Stimulated activated CD8-positive, alpha-beta memory T cell treated with anti-CD3 and anti-CD28 coated beads, Interleukin-2, amount 100 ng/mL, for 1 hour (primary cell): ENCODE data around the gene PCDHGA1.
A peak's percentile ranks its signal among the peaks of the same experiment; 100 is the strongest.
"Not testable (repeated sequence)": the region's sequence is repeated elsewhere in the genome, so short reads cannot be mapped to it uniquely, and the experiment has no call there.

ENCODE experiments used
- DNase-seq, 2 donors: peaks; one replicate each; pipeline ENCODE4 v3.0.0-alpha.2; 2020; ENCODE audit warnings: low read depth in 2 of 2

PCDHGA1 gene

DNA sequence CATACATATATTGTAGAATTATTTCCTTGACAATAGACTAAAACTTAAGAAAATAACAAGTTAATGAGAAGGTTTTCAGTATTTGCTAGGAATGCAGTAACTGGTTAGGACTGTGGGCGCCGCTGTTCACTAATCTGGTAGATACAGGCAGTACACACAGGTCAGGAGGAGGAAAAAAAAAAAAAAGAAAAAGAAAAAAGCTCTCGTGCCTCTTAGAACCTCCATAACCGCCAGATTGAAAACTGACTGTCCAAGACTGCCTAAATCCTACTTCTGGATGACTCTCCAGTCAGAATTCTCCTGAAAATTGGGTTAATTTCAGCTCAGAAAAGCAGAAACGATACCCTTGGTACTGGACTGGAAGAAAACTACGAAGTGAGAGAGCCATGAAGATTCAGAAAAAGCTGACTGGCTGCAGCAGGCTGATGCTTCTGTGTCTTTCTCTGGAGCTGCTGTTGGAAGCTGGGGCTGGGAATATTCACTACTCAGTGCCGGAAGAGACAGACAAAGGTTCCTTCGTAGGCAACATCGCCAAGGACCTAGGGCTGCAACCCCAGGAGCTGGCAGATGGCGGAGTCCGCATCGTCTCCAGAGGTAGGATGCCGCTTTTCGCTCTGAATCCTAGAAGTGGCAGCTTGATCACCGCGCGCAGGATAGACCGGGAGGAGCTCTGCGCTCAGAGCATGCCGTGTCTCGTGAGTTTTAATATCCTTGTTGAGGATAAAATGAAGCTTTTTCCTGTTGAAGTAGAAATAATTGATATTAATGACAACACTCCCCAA, at the start of gene PCDHGA1:
TSS of gene PCDHGA1 (plus strand) at position 216 of the 782 bp plus-strand sequence.
- no peak for DNase-seq

- no peak for DNase-seq
Measured at GRCh38 chr5:141298376-141298775, 31.9 kb upstream of the PCDHGA1 start.

GRCh38 chr5:141303756-141304155, 26.6 kb upstream of the PCDHGA1 start, which contains the start of gene SLC25A2:
Gene SLC25A2, minus strand, starts transcription at chr5:141304049. Its CDS starts 184 bp downstream, at chr5:141303865.
- DNase-seq: no peak

- DNase-seq: no peak
Measured at GRCh38 chr5:141306630-141307029, 23.7 kb upstream of the PCDHGA1 start.

GRCh38 chr5:141313711-141314110, 16.6 kb upstream of the PCDHGA1 start:
- DNase-seq: no peak

GRCh38 chr5:141316963-141317362, 13.4 kb upstream of the PCDHGA1 start:
- not testable (repeated sequence) for DNase-seq

GRCh38 chr5:141319202-141319601, 11.1 kb upstream of the PCDHGA1 start:
- DNase-seq: no peak

DNA sequence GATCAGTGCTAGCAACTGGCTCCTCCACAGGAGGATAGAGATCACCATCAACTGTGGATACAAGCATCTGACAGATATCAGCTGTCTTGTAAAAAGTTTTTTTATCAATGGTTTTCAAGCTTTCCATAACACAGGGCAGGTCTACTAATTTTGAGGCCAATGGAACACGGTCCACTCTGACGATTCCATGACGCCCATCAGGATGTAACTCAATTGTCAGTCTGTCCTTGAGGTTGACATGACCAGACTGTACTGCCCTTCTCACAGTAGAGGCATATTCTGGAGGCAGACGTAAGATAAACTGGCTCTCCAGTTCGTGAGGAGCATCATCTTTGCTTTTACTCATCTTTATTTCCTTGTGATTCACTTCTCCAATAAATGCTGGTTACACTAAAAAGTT, 10.6 kb upstream of the PCDHGA1 start:
- no peak for DNase-seq

GRCh38 chr5:141320225-141321169, 9.8 kb upstream of the PCDHGA1 start, which contains the start of gene TAF7:
Gene TAF7, minus strand, starts transcription at chr5:141320784. Its CDS starts 740 bp downstream, at chr5:141320044.
- DNase-seq: peak; percentile 85 to 90

- no peak for DNase-seq
Measured at GRCh38 chr5:141322261-141322660, 8.1 kb upstream of the PCDHGA1 start.

DNA sequence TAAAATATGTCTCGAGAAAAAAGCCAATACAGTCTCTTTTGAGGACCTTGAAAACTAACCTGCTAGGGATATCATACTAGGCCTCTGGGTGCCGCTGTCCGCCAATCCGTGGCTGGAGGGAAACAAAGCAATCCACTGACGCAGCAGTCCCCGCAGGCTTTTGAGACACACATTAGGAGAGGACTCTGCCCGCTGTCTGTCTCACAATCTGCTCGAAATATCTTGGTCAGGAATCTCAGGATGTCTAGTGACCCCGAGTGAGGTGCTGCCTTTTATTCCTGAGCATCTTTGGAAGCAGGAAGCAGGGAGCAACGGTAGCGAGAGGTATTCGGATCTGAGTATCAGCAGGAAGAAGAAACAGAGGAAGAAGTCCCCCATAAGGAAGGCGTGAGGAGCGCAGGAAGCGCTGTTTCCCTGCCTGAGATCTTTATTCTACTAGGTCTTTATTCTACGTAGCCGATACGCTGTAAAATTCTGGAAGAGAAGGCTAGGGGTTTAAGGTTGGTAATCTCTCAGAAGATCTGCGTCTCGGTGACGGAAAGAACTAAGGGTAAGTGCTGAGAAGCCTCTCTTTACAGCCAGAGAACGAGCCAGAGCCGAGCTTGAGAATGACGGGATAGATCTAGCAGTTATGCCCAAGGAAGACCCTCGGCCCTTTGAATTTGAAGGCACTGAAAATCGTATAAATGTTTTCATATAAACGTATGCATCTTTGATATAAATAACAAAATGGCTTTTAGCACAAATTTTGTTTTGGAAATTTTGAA, 4.0 kb upstream of the PCDHGA1 start:
- DNase-seq: peak; percentile 31 to 43

DNA sequence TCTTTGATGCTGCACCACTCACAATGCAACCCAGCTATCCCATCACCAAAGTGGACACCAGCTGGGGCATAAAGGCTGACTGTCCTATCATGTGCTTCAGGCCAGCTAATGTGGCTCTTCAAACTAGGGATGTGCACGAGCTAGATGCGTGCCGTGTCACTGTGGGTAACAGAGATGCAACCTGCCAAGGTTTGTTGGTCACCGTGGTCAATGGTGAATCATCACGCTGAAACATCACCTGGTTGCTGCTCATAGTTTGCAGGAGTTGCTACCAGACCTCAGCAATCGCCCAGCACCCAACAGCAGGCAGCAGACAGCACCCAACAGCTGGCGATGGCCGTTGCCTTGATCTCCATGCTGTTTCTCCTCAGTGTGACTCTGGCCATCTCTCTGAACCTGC, 2.1 kb upstream of the PCDHGA1 start:
- no peak for DNase-seq

DNA sequence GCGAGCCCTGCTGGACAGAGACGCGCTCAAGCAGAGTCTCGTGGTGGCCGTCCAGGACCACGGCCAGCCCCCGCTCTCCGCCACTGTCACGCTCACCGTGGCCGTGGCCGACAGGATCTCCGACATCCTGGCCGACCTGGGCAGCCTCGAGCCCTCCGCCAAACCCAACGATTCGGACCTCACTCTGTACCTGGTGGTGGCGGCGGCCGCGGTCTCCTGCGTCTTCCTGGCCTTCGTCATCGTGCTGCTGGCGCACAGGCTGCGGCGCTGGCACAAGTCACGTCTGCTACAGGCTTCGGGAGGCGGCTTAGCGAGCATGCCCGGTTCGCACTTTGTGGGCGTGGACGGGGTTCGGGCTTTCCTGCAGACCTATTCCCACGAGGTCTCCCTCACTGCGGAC, 2.3 kb downstream of the PCDHGA1 start:
- DNase-seq: not testable (repeated sequence)

DNA sequence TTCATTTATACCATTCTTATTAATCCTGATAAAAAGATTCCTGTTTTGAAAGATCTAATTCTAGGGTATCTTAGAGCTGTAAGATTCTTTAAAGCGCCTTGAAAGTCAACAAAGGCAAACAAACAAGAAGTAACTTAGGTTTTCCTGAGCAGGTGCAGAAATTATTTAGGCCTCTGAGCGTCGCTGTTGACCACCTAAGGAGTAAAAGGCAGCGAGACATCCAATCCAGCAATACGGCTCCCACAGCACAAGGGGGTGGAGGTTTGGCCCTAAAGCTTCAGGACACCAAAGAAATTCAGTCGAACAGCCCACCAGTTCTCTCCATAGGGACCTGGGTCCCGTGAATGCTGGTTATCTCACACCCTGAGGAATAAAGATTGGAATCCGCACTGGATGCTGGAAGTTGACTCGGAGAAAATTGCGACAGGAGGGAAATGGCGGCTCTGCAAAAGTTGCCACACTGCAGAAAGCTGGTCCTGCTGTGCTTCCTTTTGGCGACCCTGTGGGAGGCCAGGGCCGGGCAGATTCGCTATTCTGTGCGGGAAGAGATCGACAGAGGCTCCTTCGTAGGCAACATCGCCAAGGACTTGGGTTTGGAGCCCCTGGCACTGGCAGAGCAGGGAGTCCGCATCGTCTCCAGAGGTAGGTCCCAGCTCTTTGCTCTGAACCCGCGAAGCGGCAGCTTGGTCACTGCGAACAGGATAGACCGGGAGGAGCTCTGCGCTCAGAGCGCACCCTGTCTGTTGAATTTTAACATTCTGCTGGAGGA, 8.4 kb downstream of the PCDHGA1 start, which contains the start of gene PCDHGA2:
TSS of gene PCDHGA2 (plus strand) at position 223 of the 769 bp plus-strand sequence.
- DNase-seq: no peak

- not testable (repeated sequence) for DNase-seq
Measured at GRCh38 chr5:141340781-141341354, 10.6 kb downstream of the PCDHGA1 start.

- no peak for DNase-seq
Measured at GRCh38 chr5:141342773-141343172, 12.5 kb downstream of the PCDHGA1 start.

GRCh38 chr5:141343242-141343952, 13.1 kb downstream of the PCDHGA1 start, which contains the start of gene PCDHGA3:
Gene PCDHGA3, plus strand, starts transcription at chr5:141343829. Its CDS starts 205 bp downstream, at chr5:141344034.
- no peak for DNase-seq

- DNase-seq: no peak
Measured at GRCh38 chr5:141343953-141344463, 13.7 kb downstream of the PCDHGA1 start.

DNA sequence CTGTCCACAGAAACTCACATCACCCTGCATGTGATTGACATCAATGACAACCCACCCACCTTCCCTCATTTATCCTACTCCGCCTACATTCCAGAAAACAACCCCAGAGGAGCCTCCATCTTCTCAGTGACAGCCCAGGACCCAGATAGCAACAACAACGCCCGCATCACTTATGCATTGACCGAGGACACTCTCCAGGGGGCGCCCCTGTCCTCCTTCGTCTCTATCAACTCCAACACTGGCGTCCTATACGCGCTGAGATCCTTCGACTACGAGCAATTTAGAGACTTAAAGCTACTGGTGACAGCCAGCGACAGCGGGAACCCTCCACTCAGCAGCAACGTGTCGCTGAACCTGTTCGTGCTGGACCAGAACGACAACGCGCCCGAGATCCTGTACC, 15.0 kb downstream of the PCDHGA1 start:
- no peak for DNase-seq
